Ramos (cell line): ENCODE results near the gene MEGF10.

Source experiments
- in situ Hi-C: fragments of 300-500 bp; cut with MboI; formaldehyde crosslinking; loops from one replicate; pipeline ENCODE4 v1.14.3; 2022; ENCODE audit warnings: low sequenced_read_pairs; ENCODE audit not compliant: unreplicated experiment

Gene MEGF10

DNA sequence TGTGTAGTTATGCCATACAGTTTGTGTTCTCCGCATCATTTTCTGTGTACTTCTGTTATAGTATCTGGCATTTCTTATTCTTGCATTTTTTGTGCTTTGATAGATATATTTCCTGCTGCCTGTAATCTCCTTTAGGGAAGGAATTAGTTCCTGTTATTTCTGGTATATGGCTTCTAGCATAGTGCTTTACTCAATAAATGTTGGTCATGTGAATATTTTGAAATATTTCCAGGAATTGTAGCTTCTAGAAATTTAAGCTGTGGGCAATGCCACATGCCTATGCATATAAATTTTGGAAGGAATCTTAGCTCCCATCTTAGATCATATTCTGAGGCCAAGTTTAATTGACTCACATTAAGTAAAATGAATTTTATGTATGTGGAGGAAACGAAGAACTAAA, 215.3 kb downstream of the MEGF10 start:
- in situ Hi-C loops: no loop called here

GRCh38 chr5:127506616-127507015, 216.0 kb downstream of the MEGF10 start:
- in situ Hi-C loops: no loop called here

- in situ Hi-C loops: no loop called here
These were observed 218.2 kb downstream of the MEGF10 start for GRCh38 chr5:127508644-127509373.
